H1 (cell line): ENCODE data around the gene DCP1A. TPM values are rescaled to one million over a fixed set of nuclear protein-coding genes. Genes with fewer than 3 reads are reported as not detected.

ENCODE experiments used
- CTCF ChIA-PET: fragments of 300-600 bp; sonication (Branson Sonifier 250); formaldehyde crosslinking; loops from one replicate; lab custom pipeline; 2021; ENCODE audit not compliant: partially characterized antibody; lab: Charles Lee
- POLR2A ChIA-PET: fragments of 300-600 bp; sonication (Branson Sonifier 250); formaldehyde crosslinking; loops from one replicate; lab custom pipeline; 2021; ENCODE audit warnings: inconsistent platforms; ENCODE audit not compliant: partially characterized antibody; lab: Charles Lee
- DNase-seq, 2 experiments: peaks; one replicate each; pipeline versions ENCODE4 v3.0.0 to v3.0.0-alpha.2; 2010 to 2022; ENCODE audit warnings: low spot score in 2 of 2, low read depth in 1 of 2, mixed read lengths in 1 of 2
- FAIRE-seq: peaks from 2 replicates; lab custom pipeline; 2011; peaks lifted over from hg19 to GRCh38; lab: Jason Lieb, UNC
- H2AFZ ChIP-seq: 2 replicates; pipeline ENCODE4 v1.8.1; 2012; ENCODE audit warnings: low read length, inconsistent platforms
- H2AK5ac ChIP-seq: 2 replicates; pipeline ENCODE4 v1.6.1; 2013; ENCODE audit warnings: low read depth, low read length
- H2BK120ac ChIP-seq: replicated peaks from 2 replicates; pipeline ENCODE3; 2013; ENCODE audit warnings: low read depth, low read length, inconsistent platforms
- H2BK12ac ChIP-seq: 2 replicates; pipeline ENCODE4 v1.6.1; 2013; ENCODE audit warnings: low read depth, low read length
- H2BK15ac ChIP-seq: 2 replicates; pipeline ENCODE4 v1.6.1; 2013; ENCODE audit warnings: low read length
- H2BK20ac ChIP-seq: 2 replicates; pipeline ENCODE4 v1.6.1; 2013; ENCODE audit warnings: low read length
- H2BK5ac ChIP-seq: 2 replicates; pipeline ENCODE4 v1.6.1; 2013; ENCODE audit warnings: low read depth, low read length
- H3K14ac ChIP-seq: 2 replicates; pipeline ENCODE4 v1.6.1; 2013; ENCODE audit warnings: inconsistent platforms; ENCODE audit not compliant: insufficient read length
- H3K18ac ChIP-seq: 2 replicates; pipeline ENCODE4 v1.6.1; 2013; ENCODE audit warnings: low read length; ENCODE audit errors: extremely low read depth
- H3K23ac ChIP-seq: 2 replicates; pipeline ENCODE4 v1.6.1; 2013; ENCODE audit warnings: inconsistent platforms; ENCODE audit not compliant: insufficient read length
- H3K23me2 ChIP-seq: 2 replicates; pipeline ENCODE4 v1.6.1; 2013; ENCODE audit warnings: low read depth, low read length
- H3K27ac ChIP-seq: 2 replicates; pipeline ENCODE4 v1.6.1; 2011; ENCODE audit warnings: low read depth, low read length, inconsistent platforms
- H3K27me3 ChIP-seq, 4 experiments: replicated peaks in 1 of 4; 1 replicate in 1 of 4; 2 replicates in 3 of 4; pipeline versions ENCODE4 v1.6.1 to v1.8.1; 2011 to 2013; ENCODE audit warnings: low read length in 3 of 4, mild to moderate bottlenecking in 3 of 4, inconsistent platforms in 2 of 4, mixed read lengths in 2 of 4, moderate library complexity in 1 of 4; ENCODE audit not compliant: control insufficient read depth in 3 of 4, insufficient read depth in 3 of 4; ENCODE audit errors: extremely low read depth in 1 of 4
- H3K36me3 ChIP-seq, 4 experiments: 2 replicates each; pipeline versions ENCODE4 v1.6.1 to v1.8.1; 2011 to 2013; ENCODE audit warnings: mild to moderate bottlenecking in 4 of 4, low read length in 3 of 4, moderate library complexity in 2 of 4, control low read depth in 1 of 4, inconsistent platforms in 1 of 4; ENCODE audit not compliant: insufficient read depth in 4 of 4, control insufficient read depth in 2 of 4
- H3K4ac ChIP-seq: replicated peaks from 2 replicates; pipeline ENCODE3; 2013; ENCODE audit warnings: low read length, low read depth, mixed read lengths, inconsistent platforms; ENCODE audit not compliant: insufficient read length
- H3K4me1 ChIP-seq, 4 experiments: replicated peaks in 1 of 4; 1 replicate in 1 of 4; 2 replicates in 3 of 4; pipeline versions ENCODE4 v1.6.1 to v1.8.1; 2011 to 2013; ENCODE audit warnings: low read length in 3 of 4, inconsistent platforms in 2 of 4, mixed read lengths in 1 of 4; ENCODE audit not compliant: insufficient read depth in 4 of 4, control insufficient read depth in 3 of 4
- H3K4me2 ChIP-seq, 2 experiments: 2 replicates each; pipeline versions ENCODE4 v1.6.1 to v1.8.1; 2011 to 2013; ENCODE audit warnings: low read depth in 2 of 2, low read length in 2 of 2, control low read depth in 1 of 2, inconsistent platforms in 1 of 2, mild to moderate bottlenecking in 1 of 2; ENCODE audit not compliant: insufficient read depth in 1 of 2
- H3K4me3 ChIP-seq, 4 experiments: fragments of 200-600, 300-600 bp in 1 of 4; sonication (generic), shearing (Covaris generic), sonication (Bioruptor Twin) in 1 of 4; 2 replicates each; pipeline versions ENCODE4 v1.5.1 to v1.8.1; 2011 to 2016; ENCODE audit warnings: low read length in 4 of 4, low read depth in 3 of 4, control low read depth in 2 of 4, inconsistent platforms in 2 of 4, mild to moderate bottlenecking in 2 of 4, mixed read lengths in 1 of 4, moderate library complexity in 1 of 4; ENCODE audit not compliant: insufficient read depth in 2 of 4; ENCODE audit errors: extremely low read depth in 1 of 4
- H3K56ac ChIP-seq: replicated peaks from 2 replicates; pipeline ENCODE3; 2013; ENCODE audit warnings: low read depth, mild to moderate bottlenecking, mixed read lengths, low read length, inconsistent platforms; ENCODE audit not compliant: insufficient read length
- H3K79me1 ChIP-seq: 2 replicates; pipeline ENCODE4 v1.6.1; 2013; ENCODE audit warnings: low read depth, low read length, control low read depth
- H3K79me2 ChIP-seq, 2 experiments: 2 replicates each; pipeline versions ENCODE4 v1.6.1 to v1.8.1; 2012 to 2013; ENCODE audit warnings: low read length in 2 of 2, mild to moderate bottlenecking in 2 of 2, inconsistent platforms in 1 of 2; ENCODE audit not compliant: insufficient read depth in 2 of 2, control insufficient read depth in 1 of 2
- H3K9ac ChIP-seq, 4 experiments: replicated peaks in 1 of 4; 1 replicate in 1 of 4; 2 replicates in 3 of 4; pipeline versions ENCODE4 v1.6.1 to v1.8.1; 2011 to 2013; ENCODE audit warnings: low read depth in 3 of 4, low read length in 3 of 4, control low read depth in 2 of 4, mild to moderate bottlenecking in 2 of 4, moderate library complexity in 2 of 4, inconsistent platforms in 1 of 4; ENCODE audit errors: extremely low read depth in 1 of 4
- H3K9me3 ChIP-seq, 2 experiments: 2 replicates each; pipeline versions ENCODE4 v1.6.1 to v1.8.1; 2012 to 2013; ENCODE audit warnings: mild to moderate bottlenecking in 2 of 2, moderate library complexity in 2 of 2, control low read depth in 1 of 2, inconsistent platforms in 1 of 2, low read depth in 1 of 2, low read length in 1 of 2, mixed read lengths in 1 of 2; ENCODE audit not compliant: insufficient read depth in 2 of 2
- H4K20me1 ChIP-seq, 2 experiments: replicated peaks in 1 of 2; 2 replicates each; pipeline versions ENCODE3 to v1.8.1; 2011 to 2013; ENCODE audit warnings: inconsistent platforms in 2 of 2, low read length in 2 of 2, mild to moderate bottlenecking in 1 of 2; ENCODE audit not compliant: insufficient read depth in 2 of 2, control insufficient read depth in 1 of 2
- H4K5ac ChIP-seq: 2 replicates; pipeline ENCODE4 v1.6.1; 2013; ENCODE audit warnings: low read length, low read depth, mixed read lengths, inconsistent platforms; ENCODE audit not compliant: insufficient read length
- H4K8ac ChIP-seq: 2 replicates; pipeline ENCODE4 v1.8.0; 2013; ENCODE audit warnings: mild to moderate bottlenecking, moderate library complexity, low read length, inconsistent platforms; ENCODE audit not compliant: insufficient read depth; ENCODE audit errors: extremely low read depth
- H4K91ac ChIP-seq: replicated peaks from 2 replicates; pipeline ENCODE3; 2013; ENCODE audit warnings: low read length, mixed read lengths, inconsistent platforms; ENCODE audit not compliant: insufficient read length
- CBX8 ChIP-seq: fragments of 300-800, 300-1000 bp; sonication (generic); IDR thresholded peaks from 2 replicates; pipeline ENCODE4 v1.7.1; 2016; ENCODE audit warnings: low read depth, low read length, borderline replicate concordance
- KDM1A ChIP-seq: fragments of 200-600, 300-600 bp; sonication (generic); IDR thresholded peaks from 2 replicates; pipeline ENCODE4 v1.7.1; 2016; ENCODE audit warnings: mild to moderate bottlenecking, low read length, borderline replicate concordance
- SIRT6 ChIP-seq: IDR thresholded peaks from one replicate; pipeline ENCODE4 v1.7.1; 2012; ENCODE audit warnings: low read length, inconsistent platforms
- SIX5 ChIP-seq: IDR thresholded peaks from 2 replicates; pipeline ENCODE4 v1.6.1; 2011; ENCODE audit warnings: mild to moderate bottlenecking, low read depth, low read length
- ZNF274 ChIP-seq: IDR thresholded peaks from 2 replicates; pipeline ENCODE4 v1.7.0; 2012; ENCODE audit warnings: low read length, borderline replicate concordance; ENCODE audit errors: extremely low read depth
- WGBS, 2 experiments: shearing (Covaris generic) in 1 of 2; methylation state at CpG; one replicate each; pipeline versions ENCODE4 v1.1.6 to v1.1.7; 2013 to 2015; ENCODE audit warnings: low lambda C conversion rate in 2 of 2, mixed read lengths in 2 of 2, inconsistent platforms in 1 of 2, low coverage in 1 of 2, missing lambda C conversion rate in 1 of 2; ENCODE audit not compliant: insufficient replicate concordance in 2 of 2, insufficient coverage in 1 of 2, insufficient read length in 1 of 2; ENCODE audit errors: extremely low coverage in 1 of 2, missing lambda C conversion rate in 1 of 2; 5-methylcytosine and 5-hydroxymethylcytosine counted together
- polyA plus RNA-seq, 7 experiments: library from polyadenylated mRNA; depleted of rRNA in 3 of 7; stranded (reverse) in 5 of 7; unstranded in 2 of 7; fragments of >200 nt in 5 of 7; fragments of 200-250 nt in 2 of 7; gene quantifications; 1 replicate in 5 of 7; 2 replicates in 1 of 7; 4 replicates in 1 of 7; pipeline versions ENCODE4 v1.2.1 to v1.2.3, GENCODE V29; 2011 to 2013; ENCODE audit warnings: missing spikeins in 2 of 7, mixed read lengths in 2 of 7
- total RNA-seq: library from RNA; stranded (reverse); fragmentation: NEBNext Ultra II Directional; extraction: Animal tissue kit (Norgen Biotek cat#: 25700); gene quantifications from 2 replicates; pipeline ENCODE4 v1.2.1, GENCODE V29; 2021

DCP1A gene
- total and polyA plus RNA-seq, 2 of the 8 experiments (the other 6 are each of a cell fraction or from before 2014, with no cell fraction given): 13.2 to 15.9 TPM

GRCh38 chr3:53253707-53254508 is 93.4 kb downstream of the DCP1A start:
- H2AFZ ChIP-seq: no peak overlapping the region
- ChIA-PET CTCF (interaction anchor here (0.8 to 1.4 kb wide), 8 partner anchors 10 to 105 kb away, joined by 3 to 6 read pairs (median 3); no protein-coding TSS in a partner anchor), POLR2A (interaction anchor here (0.7 to 20.5 kb wide), 13 partner anchors 12 to 94 kb away, joined by 3 to 449 read pairs (median 8); partner anchors contain the start of gene DCP1A)
- H4K91ac ChIP-seq: peak overlapping the region; percentile 4
- H3K36me3 ChIP-seq: peaks cover 0 to 7% (median 0%) of the 10 kb centered on the region in 4 experiments; a peak in 1 of 8 replicates
- H4K5ac ChIP-seq: no peak overlapping the region
- H3K4me2 ChIP-seq: peak overlapping the region; percentile 91 to 98
- no peak overlapping the region for H3K14ac ChIP-seq
- peak overlapping the region; percentile 46 for H3K4ac ChIP-seq
- DNase-seq (no peak), FAIRE-seq (no peak)
- no peak overlapping the region for H3K18ac ChIP-seq
- H2BK120ac ChIP-seq: no peak overlapping the region
- no peak overlapping the region for H3K27ac ChIP-seq
- peaks cover 18% of the 10 kb centered on the region for H3K23me2 ChIP-seq
- peaks cover 17% of the 10 kb centered on the region for H3K79me1 ChIP-seq
- peak overlapping the region; percentile 98 to 100 (median 98) for H3K4me3 ChIP-seq
- TF ChIP-seq SIRT6: no peak
- TF ChIP-seq KDM1A: peak; percentile 60; the same call in 1 of the 2 replicates
- TF ChIP-seq CBX8: no peak
- TF ChIP-seq SIX5: no peak
- no peak for TF ChIP-seq ZNF274
- peak overlapping the region; percentile 73 for H3K56ac ChIP-seq
- H3K23ac ChIP-seq: peak overlapping the region; percentile 35
- H4K8ac ChIP-seq: no peak overlapping the region
- peak overlapping the region; percentile 85; the same call in 1 of the 2 replicates for H2BK5ac ChIP-seq
- 51% methylated on average over 7 of the region's 7 CpGs; no CpG with 5 or more reads in 1 of the 2 experiments for WGBS, 2 experiments
- H2BK12ac ChIP-seq: no peak overlapping the region
- H3K27me3 ChIP-seq: no peaks in the 10 kb centered on the region; a peak in 1 of 7 replicates
- H2BK15ac ChIP-seq: no peak overlapping the region
- peaks cover 56 to 72% of the 10 kb centered on the region in 2 experiments for H3K79me2 ChIP-seq
- peaks cover 23 to 41% (median 27%) of the 10 kb centered on the region in 4 experiments for H3K4me1 ChIP-seq
- no peaks in the 10 kb centered on the region for H3K9me3 ChIP-seq
- peak overlapping the region in 1 of 4 experiments; percentile 56; a peak in 4 of 7 replicates for H3K9ac ChIP-seq
- H2AK5ac ChIP-seq: no peak overlapping the region
- H4K20me1 ChIP-seq: peaks cover 33 to 38% of the 10 kb centered on the region in 2 experiments
- H2BK20ac ChIP-seq: no peak overlapping the region
